HG03064 (cell line): Measurements from ENCODE around the gene PTGIS.
"Not testable (repeated sequence)": the region's sequence is repeated elsewhere in the genome, so short reads cannot be mapped to it uniquely, and the experiment has no call there.

Source experiments
- ATAC-seq: cut with Tn5 transposase; IDR thresholded peaks from one replicate; pipeline ENCODE4 v1.9.1; 2021; ENCODE audit warnings: low read depth; ENCODE audit not compliant: unreplicated experiment

Gene PTGIS

DNA sequence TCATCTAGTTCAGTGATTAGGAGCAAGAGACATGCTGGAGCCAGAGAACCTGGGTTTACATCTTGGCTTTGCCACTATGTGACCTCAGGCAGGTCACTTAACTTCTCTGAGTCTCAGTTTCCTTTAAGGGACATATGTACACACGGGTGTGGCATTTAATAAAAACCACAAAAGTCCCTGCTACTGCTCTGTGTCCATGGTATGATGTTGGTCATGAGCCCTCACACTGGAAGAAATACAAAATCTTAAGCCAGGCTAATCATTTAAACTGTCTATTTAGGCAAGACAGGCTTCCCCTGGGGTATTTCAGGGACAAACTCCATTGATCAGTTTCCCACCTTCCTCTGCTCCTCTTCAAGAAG, 12.9 kb upstream of the PTGIS start:
- ATAC-seq = no peak

DNA sequence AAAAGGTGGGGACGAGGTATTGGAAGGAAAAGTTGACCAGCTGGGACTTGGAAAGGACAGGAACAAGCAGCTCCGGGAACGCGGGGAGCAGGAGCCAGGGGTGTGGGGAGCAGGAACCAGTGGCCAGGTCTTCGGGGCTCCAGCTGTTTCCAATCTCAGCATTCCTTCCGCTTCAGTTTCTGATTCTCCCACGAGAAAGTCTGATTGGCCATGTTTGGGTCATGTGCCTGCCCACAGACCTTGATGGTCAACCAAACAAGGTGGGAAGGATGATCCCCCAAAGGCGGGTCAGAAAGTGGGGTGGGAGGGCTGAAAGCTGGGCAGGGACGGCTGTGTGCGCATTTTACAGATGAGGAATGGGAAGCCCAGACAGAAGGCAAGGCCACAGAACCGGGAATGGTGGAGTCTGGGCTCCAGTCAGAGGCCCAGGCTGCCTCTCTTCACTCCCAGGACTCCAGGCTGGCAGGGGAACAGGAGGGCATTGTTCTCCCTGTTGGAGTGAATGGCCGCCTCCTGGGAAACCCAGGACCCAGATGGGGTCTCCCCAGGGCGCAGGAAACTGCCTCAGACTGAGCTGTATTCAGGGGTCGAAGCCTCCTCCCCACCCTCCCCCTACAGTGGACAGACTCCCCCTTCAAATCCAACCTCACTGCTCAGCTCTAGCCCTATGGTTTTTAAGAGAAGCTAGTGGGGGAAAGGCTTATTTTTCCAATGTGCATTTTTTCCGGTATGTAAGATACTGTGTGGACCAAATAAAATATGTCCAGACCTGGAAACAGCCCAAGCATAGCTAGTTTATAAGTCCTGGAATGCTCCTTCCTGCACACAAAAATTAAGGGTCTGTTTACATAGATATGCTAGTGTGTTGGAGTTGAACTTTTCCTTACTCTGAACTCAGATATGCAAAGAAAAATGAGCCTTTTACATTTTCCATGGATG, 12.2 kb upstream of the PTGIS start:
- no peak for ATAC-seq

DNA sequence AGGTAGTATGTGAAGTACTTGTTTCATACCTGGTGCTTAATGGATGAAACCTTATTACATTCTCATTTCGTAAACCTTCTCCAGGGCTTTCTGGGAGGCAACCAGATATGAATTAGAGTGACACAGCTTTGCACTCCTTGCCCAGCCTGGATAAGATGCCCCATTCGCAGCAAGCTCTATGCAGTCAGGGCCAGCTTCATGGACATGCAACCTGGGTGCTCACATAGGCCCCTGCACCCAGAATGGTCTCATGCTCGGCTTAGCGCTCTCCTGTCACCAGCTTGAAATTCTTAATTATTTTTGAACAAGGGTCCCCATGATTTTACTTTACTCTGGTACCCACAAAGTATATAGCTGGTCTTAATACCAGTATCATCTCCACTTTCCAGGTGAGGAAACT, 11.3 kb upstream of the PTGIS start:
- no peak for ATAC-seq

DNA sequence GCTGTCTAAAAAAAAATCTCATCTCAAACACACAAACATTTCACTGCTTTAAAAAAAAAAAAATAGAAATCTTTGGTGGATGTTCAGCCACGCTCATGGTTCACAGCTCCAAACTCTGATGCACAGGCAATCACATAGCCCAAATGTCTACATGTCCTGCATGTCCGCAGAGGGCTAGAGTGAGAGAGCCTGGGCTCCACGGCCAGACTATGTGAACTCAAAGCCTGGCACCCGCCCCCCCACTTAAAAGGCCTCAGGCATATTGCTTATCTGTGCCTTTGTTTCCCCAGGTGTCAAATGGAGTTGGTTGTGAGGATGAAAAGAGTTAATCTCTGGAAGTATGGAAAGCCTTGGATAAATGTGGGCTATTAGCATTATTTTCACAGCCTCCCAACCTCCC, 10.5 kb upstream of the PTGIS start:
- no peak for ATAC-seq

DNA sequence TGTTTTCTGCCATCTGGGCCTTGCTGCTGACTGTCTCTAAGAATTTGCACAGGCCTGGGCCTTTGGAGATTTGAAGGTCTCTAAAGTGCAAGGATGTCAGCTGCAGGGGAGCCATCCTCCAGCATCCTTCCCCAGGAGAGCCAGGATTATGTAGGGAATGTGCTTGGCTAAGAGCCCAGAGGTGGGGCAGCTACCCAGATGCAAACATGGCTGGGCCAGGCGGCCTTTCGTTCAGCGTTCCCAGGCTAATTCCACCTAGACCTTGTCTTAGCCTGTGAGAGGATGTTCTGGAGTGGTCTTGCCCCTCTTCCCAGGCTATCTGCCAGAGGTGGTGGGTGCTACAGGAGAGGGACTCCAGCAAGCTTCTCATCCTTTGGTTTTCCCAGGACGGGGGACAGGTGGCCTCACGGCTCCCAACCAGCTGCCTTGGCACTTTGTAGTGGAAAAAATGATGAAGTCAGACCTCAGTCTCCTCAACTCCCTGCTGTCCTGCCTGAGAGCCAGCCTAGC, 7.7 kb upstream of the PTGIS start:
- ATAC-seq = no peak

DNA sequence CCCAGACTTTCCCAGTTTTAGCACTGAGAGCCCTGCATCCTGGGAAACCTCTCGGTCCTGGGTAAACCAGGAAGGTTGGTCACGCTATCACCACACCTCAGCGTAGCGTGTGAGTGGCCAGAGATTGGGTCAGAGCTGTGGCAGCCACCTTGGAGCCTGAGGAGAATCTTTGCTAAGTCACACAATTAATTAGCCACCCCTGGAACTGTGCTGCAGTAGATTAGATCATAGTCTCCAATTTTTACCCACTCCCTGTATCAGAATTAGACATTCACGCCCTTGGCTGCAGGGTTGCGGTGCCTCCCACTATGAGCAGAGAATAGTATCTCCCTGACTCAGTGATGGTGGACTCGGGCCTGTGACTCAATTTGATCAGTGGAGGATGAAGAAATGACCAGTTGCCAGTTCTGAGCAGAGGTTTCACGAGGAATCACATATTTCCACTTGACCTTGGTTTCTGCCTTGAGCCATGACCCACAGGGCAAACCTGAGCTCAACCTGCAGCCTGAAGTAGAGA, 6.0 kb upstream of the PTGIS start:
- no peak for ATAC-seq

DNA sequence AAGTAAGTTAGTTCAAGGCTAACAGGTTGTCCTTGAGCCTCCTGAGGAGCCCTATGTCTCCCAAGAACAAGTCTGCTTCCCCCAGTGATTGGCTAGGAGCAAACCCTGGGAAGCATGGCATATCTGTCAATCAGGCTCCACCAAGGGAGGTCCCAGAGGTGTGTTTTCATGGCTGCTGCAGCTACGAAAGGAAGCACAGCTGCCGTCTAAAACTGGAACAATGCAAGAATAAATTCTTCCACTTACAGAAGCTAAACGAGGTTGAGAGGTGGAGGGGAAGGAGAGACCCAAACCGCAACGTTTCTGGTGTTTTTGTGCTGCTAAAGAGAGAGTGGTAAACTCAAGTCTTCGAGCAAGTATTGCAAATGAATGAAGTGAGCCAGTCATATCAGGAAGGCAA, 4.9 kb upstream of the PTGIS start:
- ATAC-seq = no peak

DNA sequence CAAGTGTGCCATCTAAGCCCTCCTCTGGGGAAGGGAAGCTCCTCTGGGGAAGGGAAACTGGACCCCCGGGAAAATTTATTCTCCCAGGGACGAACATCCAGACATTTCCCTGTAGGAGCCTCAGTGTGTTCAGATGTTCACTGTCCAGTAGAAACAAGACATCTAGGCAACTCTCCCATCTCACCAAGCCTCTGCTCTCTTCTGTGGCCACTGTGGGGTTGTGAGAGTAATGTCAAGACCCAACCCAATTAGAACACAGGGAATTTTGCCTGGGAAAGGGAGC, 3.6 kb upstream of the PTGIS start:
- ATAC-seq = no peak

DNA sequence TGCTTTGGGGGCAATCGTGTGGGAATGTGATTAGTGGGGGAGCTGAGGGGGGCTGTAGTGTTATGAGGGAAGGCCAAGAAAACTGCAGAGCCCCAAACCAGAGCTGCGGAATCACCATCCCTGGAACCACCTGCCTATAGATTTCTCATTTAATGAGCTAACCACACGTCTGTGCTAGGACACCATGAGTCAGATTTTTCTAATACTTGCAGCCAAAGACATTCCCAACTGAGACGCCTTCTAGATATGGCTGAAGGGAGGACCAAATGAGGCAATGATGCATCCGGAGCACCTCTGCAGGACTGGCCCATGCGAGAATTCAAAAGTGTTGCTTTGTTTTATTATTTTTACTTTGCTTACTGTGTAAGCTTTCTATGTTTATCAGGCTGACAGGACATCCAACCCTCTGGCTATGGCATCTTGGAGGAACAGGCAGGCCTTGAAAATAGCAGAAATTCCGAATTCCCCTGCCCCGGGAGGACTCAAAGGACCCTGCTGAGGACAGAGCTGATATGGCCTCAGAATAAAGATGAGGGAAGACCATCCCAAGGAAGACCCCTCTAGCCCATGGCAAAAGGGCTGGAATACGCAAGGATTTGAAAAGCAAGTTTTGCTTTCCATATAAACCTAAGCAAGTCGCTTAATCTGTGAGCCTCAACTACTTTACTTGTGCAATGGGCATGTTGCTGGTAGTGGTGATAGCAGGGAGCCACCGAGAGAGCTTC, 3.1 kb upstream of the PTGIS start:
- ATAC-seq = no peak

DNA sequence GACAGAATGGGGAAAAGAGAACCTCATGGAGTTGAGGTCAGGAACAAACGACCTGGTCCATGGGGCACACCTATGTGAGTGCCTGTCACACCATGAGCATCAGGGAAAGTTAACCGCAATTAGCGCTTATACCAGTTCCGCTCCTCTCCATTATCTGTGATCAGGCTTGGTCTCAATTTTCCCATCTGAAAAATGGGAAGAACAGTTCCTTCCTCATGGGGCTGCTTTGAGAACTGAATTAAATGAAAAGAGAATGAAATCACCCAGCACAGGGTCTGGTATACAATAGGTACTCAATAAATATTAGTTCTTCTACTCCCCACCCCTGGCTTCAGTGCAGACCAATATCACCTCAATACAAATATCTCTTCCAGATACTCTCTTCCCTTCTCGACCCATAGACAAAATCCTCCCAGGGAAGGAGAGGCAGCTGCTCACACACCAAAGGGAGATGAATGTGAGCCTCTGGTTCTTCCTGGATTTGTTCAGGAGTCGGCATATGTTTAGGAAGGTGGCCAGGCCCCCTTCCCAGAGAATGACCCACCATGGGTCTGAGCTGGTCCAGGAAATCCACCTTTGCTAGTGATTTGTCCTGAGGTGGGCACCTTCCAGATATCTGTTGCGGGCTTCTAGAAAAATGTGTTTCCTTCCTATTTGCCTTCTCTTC, 2.4 kb upstream of the PTGIS start:
- no peak for ATAC-seq

DNA sequence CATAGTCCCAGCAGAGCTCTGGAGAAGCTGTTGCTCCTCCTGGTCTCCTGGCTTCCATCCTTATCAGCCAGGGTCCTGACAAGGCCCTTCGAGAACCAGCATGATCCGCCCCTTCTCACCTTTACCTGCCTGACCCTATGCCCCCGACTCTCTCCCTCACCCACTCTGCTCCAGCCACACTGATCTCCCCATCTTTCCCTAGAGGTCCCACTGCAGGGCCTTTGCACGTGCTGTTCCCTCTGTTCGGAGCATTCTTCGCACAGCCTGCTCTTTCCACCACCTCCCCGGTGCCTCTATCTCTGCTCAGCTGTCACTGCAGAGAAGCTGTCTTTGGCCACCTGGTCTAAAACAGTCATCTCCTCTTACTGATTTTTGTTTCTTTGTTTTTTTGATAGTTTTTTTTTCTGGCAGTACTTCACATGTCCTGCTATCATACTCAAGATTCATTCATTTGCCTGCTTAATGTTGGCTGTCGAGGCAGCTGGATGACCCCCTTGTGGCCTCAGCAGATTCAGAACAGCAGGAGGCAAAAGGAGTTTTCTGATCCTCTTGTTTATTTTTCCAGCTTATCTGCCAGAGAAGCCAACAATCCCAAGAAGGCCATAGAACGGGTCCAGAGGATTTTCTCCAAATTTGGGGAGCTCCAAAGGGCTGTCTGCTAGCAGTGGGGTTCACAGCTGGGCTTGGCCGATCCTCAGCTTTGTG, 1.6 kb upstream of the PTGIS start:
- no peak for ATAC-seq

DNA sequence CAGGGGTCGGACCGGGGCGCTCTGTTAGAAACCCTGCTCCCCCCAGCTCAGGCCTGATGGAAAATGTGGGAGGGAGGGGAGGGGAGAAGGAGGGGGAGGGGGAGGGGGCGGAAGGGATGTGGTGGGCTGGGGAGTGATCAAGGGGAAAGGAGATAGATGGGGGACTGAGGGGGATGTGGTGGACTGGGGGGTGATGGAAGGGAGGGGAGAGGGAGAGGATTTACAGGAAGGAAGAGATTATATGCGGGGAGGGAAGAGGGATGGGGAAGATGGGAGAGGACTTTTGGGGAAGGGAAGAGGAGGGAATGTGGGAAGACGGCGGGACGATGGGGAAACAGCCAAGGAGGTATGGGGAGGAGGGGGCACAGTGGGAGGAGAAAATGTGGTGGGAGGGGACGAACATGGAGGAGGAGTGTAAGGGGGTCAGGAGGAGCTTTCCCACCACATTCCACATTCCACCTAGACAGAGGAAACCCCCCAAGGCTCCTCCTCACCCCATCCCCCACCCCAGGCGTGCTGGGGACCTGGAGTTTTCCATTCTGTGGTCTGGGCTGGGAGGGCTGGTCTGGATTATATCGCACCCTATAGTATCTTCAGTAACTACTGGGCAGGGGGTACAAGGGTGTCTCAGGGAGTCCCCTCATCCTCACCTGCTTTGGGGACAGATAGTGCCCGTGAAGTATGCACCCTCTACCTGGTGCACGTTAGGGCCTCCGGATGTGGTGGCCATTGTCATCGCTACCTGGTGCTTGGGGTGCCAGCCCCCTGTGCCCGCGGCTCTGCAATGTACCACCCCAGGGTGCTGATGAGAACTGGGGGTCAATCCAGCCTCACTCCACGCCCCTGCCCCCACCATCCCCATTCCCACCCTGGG, 578 bp upstream of the PTGIS start:
- ATAC-seq = no peak

DNA sequence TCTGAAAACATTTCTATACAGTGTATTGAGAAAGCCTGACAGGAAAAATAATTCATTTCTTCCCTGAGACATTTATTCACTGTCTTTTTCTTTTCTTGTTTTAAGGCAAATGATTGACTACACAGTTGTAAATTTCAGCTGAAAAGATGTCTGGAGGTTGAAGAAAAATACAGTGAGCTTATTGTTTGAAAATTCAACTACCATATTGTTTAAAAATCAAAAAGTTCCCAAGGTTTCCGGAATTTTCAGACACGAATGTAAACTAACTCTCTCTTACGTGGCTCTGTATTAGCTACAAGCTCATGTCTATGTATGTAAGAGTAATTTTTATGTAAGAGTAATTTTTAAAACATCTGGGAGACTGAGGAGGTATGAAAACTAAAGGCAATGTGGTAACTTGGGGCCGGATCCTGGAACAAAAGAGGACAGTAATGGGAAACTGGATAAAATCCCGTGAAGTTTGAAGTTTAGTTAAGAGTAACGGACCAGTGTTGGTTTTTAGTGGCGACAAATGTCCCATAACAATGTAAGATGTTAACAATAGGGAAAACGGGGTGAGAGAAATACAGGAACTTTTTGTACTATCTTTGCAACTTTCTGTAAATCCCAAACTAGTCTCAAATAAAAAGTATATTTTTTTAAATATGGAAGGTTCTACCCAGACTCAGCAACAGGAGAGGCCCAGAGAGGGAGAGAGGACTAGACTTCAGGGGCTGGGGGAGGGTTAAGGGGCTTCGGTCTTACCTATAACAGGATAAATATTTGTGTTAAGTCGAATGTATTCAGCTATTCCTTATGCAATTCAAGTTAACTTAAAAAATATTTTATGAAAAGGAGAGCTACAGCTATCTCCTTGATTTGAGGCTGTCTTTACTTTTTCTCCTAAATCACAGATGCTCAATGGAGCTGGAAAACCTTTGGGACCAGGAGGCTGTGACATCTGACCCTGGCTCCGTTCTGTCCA, 1.3 kb downstream of the PTGIS start:
- ATAC-seq = no peak

DNA sequence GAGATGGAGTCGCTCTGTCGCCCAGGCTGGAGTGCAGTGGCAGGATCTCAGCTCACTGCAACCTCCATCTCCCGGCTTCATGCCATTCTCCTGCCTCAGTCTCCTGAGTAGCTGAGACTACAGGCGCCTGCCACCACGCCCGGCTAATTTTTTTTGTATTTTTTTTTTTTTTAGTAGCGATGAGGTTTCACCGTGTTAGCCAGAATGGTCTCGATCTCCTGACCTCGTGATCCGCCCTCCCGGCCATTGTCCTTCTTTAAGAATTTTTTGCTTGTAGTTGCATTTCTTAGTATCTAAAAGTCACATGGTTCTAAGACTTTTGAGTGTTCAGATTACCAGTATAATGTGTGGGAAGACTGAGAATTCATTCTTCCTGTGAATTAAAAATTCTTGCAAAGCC, 2.9 kb downstream of the PTGIS start:
- ATAC-seq = not testable (repeated sequence)

DNA sequence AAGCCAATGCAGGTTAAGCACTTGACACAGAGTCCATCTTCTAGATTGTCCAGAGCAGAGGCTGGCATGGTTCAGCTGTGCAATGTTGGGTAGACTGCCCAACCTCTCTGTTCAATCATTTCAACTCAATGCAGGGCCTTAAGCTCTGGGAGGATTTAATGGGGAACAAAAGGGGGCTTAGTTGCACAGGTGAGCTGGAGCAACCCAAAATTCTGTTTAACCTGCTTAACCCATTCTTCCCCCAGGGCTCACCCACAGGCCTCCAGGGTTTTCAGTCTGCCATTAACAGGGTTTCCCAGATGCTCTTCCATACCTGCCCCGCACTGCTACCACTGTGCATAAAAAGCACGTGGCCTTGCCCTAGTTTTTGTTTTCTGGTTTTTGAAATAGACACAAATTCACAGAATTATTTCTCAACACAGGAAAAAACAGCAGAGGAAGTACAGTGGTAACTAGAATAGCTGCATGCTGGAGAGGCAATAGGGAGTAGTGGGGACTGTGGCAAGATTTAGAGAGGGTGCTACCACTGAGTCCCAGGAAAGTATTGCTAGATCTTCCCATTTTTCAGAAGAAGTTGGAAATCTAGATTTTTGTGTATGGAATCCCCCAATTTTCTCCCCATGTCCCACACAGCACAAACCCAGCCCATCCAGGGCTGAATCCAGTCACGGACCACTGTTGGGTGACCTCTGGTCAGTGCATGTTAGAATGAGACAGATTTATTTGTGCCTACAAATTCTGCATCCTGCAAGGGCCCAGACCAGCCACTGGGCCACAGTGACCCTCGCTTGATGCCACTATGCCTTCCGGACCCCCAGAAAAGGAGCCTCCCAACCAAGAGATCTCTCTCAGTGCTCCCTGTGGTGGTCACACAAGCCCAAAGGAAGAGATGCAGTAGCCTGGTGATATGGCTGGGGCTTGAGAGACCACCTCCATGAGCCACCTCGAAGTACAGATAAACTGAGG, 4.6 kb downstream of the PTGIS start:
- no peak for ATAC-seq

DNA sequence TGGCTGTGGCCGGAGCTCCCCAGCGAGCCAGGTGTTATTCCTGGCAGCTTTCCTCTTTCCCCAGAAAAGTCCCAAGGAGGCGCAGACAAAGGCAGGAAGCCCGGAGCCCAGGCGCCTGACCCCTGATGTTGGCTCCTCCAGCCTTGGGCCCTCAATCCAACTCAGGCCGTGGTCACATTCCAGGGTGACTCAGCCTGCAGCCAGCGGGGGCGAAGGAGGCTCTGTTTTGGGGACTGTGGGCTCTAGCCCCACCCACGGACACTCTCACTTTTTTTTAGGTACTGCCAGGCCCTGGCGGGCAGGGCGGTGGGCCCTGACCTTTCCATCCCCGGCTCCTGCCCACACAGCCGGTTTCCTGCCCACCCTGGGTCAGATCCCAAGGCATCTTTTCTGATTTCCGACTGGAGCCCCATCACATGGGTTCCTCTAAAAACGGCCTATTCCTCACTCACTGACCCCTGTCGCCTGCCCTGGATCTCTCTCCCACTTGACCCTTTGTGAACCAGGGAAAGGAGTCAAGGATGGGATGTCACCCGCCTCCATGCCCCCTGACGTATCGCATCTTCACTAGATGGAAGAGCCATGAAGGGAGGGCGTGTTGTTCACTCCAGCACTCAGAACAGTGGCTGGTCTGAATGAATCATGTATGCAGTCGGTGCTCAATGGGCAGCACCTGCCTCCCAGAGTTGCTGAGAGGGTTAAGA, 5.5 kb downstream of the PTGIS start:
- ATAC-seq = no peak

DNA sequence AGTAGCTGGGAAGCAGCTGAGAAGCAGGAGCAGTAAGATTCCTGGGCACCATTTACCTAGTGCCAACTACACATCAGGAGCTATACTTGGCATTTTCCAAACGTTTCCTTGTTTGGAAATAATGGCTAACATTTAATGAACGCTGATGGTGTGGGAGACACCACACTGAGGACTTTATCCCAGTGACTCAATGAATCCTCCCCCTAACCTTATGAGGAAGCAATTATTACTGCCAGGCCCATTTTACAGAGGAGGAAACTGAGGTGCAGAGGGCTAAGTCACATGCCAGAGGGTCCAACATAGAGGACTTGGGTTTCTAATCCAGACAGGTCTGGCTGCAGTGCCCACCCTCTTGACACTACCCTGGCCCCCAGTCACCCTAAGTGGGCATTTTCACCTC, 6.1 kb downstream of the PTGIS start:
- ATAC-seq = no peak
